SK-N-MC (cell line): ENCODE results near the gene USPL1.

Experiments used
- DNase-seq: peaks from one replicate; pipeline ENCODE4 v3.0.0-alpha.2; 2011; ENCODE audit warnings: low read depth, low spot score
- H3K27ac ChIP-seq: fragments of 200-600 bp; sonication (generic); 2 replicates; pipeline ENCODE4 v1.5.1; 2016; ENCODE audit warnings: mixed run types
- H3K36me3 ChIP-seq: fragments of 200-600 bp; sonication (generic); 2 replicates; pipeline ENCODE4 v1.6.1; 2017; ENCODE audit warnings: antibody characterized with exemption, low read length, mixed read lengths; ENCODE audit not compliant: insufficient read depth
- H3K4me3 ChIP-seq: fragments of 200-600 bp; sonication (generic); 2 replicates; pipeline ENCODE4 v1.5.1; 2016
- H3K9ac ChIP-seq: fragments of 200-600 bp; sonication (generic); 2 replicates; pipeline ENCODE4 v1.8.0; 2017; ENCODE audit warnings: mixed run types, mixed read lengths; ENCODE audit not compliant: insufficient read length
- H3K9me3 ChIP-seq: fragments of 200-600 bp; sonication (generic); 2 replicates; pipeline ENCODE4 v1.6.1; 2017; ENCODE audit warnings: low read depth, mild to moderate bottlenecking, antibody characterized with exemption, low read length, moderate library complexity, mixed read lengths
- EZH2 ChIP-seq: fragments of 200-600 bp; sonication (generic); IDR thresholded peaks from one replicate; pipeline ENCODE4 v1.6.1; 2017; ENCODE audit warnings: antibody characterized with exemption
- FOXP2 ChIP-seq: optimal IDR thresholded peaks from 2 replicates; pipeline ENCODE3; 2011; ENCODE audit warnings: mild to moderate bottlenecking, moderate library complexity; ENCODE audit not compliant: insufficient read depth; ENCODE audit errors: extremely low read length, control extremely low read depth
- POLR2AphosphoS5 ChIP-seq: IDR thresholded peaks from 2 replicates; pipeline ENCODE4 v1.6.1; 2012; ENCODE audit warnings: mild to moderate bottlenecking, low read depth, low read length, borderline replicate concordance

USPL1 gene

GRCh38 chr13:30675717-30676116, 58.0 kb downstream of the USPL1 start:
- no peak for DNase-seq

GRCh38 chr13:30676672-30677071, 59.0 kb downstream of the USPL1 start:
- no peak for DNase-seq
- no peak overlapping the region for H3K27ac ChIP-seq
- no peak overlapping the region for H3K9ac ChIP-seq
- H3K9me3 ChIP-seq = no peaks in the 10 kb centered on the region
- H3K4me3 ChIP-seq = no peak overlapping the region
- TF ChIP-seq EZH2 (no peak), FOXP2 (no peak), POLR2AphosphoS5 (no peak)
- H3K36me3 ChIP-seq = no peaks in the 10 kb centered on the region

More at GRCh38 chr13:30675717-30676116, 58.0 kb downstream of the USPL1 start:
- Histone ChIP-seq H3K9ac (no peak overlapping the region), H3K27ac (no peak overlapping the region), H3K9me3 (no peaks in the 10 kb centered on the region), H3K36me3 (no peaks in the 10 kb centered on the region), H3K4me3 (no peak overlapping the region)
- TF ChIP-seq POLR2AphosphoS5 = no peak
- TF ChIP-seq FOXP2 = no peak
- TF ChIP-seq EZH2 = no peak

GRCh38 chr13:30679483-30680330, 62.0 kb downstream of the USPL1 start:
- H3K9me3 ChIP-seq = no peaks in the 10 kb centered on the region
- TF ChIP-seq POLR2AphosphoS5 (no peak), EZH2 (no peak), FOXP2 (no peak)
- H3K9ac ChIP-seq = no peak overlapping the region
- H3K36me3 ChIP-seq = no peaks in the 10 kb centered on the region
- H3K4me3 ChIP-seq = no peak overlapping the region
- no peak overlapping the region for H3K27ac ChIP-seq
- DNase-seq = no peak

DNA sequence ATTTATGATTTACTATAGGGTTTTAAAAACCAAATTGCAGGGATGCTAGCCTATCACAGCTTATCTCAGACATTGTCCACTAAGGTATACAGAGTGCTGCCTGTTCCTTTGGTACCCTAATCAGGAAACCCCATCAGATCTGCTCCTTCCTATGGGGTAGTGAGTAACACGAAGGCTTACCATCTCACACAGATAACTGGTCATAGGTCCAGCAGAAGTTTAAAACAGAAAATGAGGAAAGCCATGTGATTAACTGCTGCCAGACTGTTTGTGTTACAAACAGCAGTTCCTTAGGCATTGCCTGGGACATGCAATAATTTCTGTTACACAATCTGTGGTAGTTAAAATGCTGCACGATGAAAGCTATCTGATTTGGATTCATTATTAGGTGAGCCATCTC, 64.1 kb downstream of the USPL1 start:
- no peak overlapping the region for H3K27ac ChIP-seq
- DNase-seq = no peak
- H3K4me3 ChIP-seq = no peak overlapping the region

DNA sequence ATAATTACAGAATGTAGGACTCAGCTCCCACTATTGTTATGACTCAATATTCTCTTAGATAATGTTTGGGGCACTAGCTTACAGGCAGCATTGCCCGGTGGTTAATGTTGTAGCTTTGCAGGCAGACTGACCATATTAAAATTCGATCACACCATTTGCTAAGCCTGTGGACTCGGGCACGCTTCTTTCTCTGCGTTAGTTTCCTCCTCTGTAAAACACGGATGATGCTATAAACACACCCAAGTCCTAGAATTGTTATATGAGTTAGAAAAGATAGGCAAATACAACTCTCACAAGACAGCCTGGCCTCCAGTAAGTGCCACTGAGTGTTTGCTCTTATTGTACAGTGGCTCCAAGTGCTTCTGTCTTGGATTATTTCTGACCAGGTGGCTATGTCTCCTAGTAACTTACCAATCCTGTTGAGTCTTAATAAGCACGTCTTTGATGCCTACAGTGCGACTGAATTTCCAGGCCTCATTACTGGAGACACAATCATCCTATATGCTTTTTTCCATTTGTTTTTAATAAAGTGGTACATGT, 67.7 kb downstream of the USPL1 start:
- H3K4me3 ChIP-seq = no peak overlapping the region
- H3K36me3 ChIP-seq = no peaks in the 10 kb centered on the region
- no peak for DNase-seq
- TF ChIP-seq FOXP2 (no peak), EZH2 (no peak), POLR2AphosphoS5 (no peak)
- no peaks in the 10 kb centered on the region for H3K9me3 ChIP-seq
- H3K27ac ChIP-seq = no peak overlapping the region
- H3K9ac ChIP-seq = no peak overlapping the region

More for the DNA sequence above, 64.1 kb downstream of the USPL1 start:
- TF ChIP-seq POLR2AphosphoS5 (no peak), FOXP2 (no peak), EZH2 (no peak)
- no peaks in the 10 kb centered on the region for H3K9me3 ChIP-seq
- H3K9ac ChIP-seq = no peak overlapping the region
- H3K36me3 ChIP-seq = no peaks in the 10 kb centered on the region

- H3K9ac ChIP-seq = no peak overlapping the region
- H3K9me3 ChIP-seq = no peaks in the 10 kb centered on the region
- no peak overlapping the region for H3K27ac ChIP-seq
- no peaks in the 10 kb centered on the region for H3K36me3 ChIP-seq
- no peak for DNase-seq
- TF ChIP-seq FOXP2 (no peak), EZH2 (no peak), POLR2AphosphoS5 (no peak)
- H3K4me3 ChIP-seq = no peak overlapping the region
Observed at GRCh38 chr13:30685987-30686386, 68.3 kb downstream of the USPL1 start.

DNA sequence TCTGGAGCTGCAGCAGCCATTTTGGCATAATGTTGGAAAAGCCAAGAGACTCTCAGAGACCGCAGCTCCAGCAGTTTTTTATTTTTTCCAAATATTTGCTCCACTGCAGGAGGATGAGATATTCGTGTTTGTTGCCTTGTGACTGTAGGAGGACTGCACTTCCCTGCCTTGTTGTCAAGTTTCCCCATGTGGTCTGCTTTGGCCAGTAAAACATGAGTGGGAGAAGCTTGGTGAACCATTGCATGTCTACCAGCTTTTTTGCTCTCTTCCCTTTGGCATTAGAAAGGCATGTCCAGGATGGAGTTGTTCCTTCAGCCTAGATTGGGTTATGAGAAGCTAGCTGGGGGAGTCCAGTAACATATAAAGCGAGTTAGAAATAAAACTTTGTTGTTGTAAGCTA, 69.9 kb downstream of the USPL1 start:
- TF ChIP-seq FOXP2 (no peak), POLR2AphosphoS5 (no peak), EZH2 (no peak)
- H3K4me3 ChIP-seq = no peak overlapping the region
- H3K27ac ChIP-seq = no peak overlapping the region
- H3K9me3 ChIP-seq = no peaks in the 10 kb centered on the region
- DNase-seq = no peak
- H3K9ac ChIP-seq = no peak overlapping the region
- H3K36me3 ChIP-seq = no peaks in the 10 kb centered on the region

DNA sequence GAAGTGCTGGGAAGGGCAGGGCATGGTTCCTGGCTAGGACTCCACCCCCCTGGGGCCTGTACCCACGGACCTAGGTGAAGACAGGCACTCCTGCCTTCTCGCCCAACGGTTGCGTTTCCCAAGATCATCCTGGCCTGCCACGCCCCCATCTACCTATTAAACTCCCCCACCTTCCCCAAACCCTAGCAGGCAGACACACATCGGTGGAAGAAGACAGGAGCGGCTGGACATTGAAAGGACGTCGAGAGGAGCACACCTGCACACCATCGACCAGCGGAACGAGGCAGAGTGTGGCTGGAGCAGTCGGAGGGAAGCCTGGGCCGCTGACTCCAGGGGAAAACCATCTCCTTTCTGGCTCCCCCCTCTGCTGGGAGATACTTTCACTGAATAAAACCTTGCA, 72.0 kb downstream of the USPL1 start:
- TF ChIP-seq EZH2 (no peak), POLR2AphosphoS5 (no peak), FOXP2 (no peak)
- DNase-seq = no peak
- no peaks in the 10 kb centered on the region for H3K36me3 ChIP-seq
- H3K4me3 ChIP-seq = no peak overlapping the region
- H3K9me3 ChIP-seq = no peaks in the 10 kb centered on the region; the same call in 1 of the 2 replicates
- no peak overlapping the region for H3K9ac ChIP-seq
- no peak overlapping the region for H3K27ac ChIP-seq
